ENCODE measurements around the gene RNASE7. TPM values are rescaled to one million over a fixed set of nuclear protein-coding genes. Genes with fewer than 3 reads are reported as not detected.
A peak's percentile ranks its signal among the peaks of the same experiment; 100 is the strongest.

RNASE7 gene
- polyA plus RNA-seq, 1 of the 3 experiments (the other 2 are of a cell fraction) = not detected

DNA sequence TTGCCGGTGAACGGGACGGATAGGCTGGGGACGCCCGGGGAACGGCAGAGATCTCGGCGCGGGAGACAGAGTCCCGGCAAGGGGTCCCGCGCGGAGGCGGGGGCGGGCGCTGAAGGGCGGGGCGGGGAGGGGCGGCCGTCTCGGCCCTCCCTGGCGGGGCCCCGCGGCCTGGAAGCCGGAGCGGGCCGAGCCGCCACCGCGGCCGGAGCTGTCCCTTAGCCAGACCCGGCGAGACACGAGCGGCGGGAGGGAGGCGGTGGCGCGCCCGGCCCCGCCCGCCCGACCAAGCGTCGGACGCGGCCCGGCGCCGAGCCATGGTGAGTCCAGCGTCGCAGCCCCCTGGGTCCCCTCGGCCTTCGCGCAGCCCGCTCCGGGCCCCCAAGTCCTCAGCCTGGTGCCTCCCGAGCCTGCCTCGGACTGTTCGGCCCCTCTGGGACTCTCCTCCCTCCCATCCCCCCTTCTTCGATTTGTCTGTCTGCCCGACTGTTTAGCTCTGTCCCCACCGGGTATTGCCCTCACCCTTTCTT is 28.0 kb downstream of the RNASE7 start, which contains the start of gene ARHGEF40:
TSS of gene ARHGEF40 (plus strand) at position 222 of the 527 bp plus-strand sequence. CDS start at position 315, 93 bp downstream.
- Histone ChIP-seq H3K9me2 (no peaks in the 10 kb centered on the region), H3K9ac (peak within 1 kb of the TSS; percentile 93), H3K4me3 (ENCODE audit: low read depth in 2 of 2, low read length in 1 of 2) (peak within 1 kb of the TSS; percentile 81 to 89), H4K20me1 (ENCODE audit: insufficient read depth) (0 out of 2 replicates have a peak, but pooled peaks cover 8% of the 10 kb centered on the region), H3K9me3 (no peaks in the 10 kb centered on the region), H3K36me3 (replicated peaks in 1 of 2; ENCODE audit: control insufficient read depth in 1 of 2, insufficient read depth in 2 of 2, low read length in 1 of 2) (peaks cover 19 to 27% of the 10 kb centered on the region in 2 experiments), H2AFZ (ENCODE audit: low read depth) (peak within 1 kb of the TSS; percentile 87), H3K4me2 (peak within 1 kb of the TSS; percentile 95), H3K4me1 (ENCODE audit: control insufficient read depth in 1 of 2, insufficient read depth in 2 of 2, low read depth in 1 of 2, low read length in 1 of 2) (peaks cover 22 to 29% of the 10 kb centered on the region in 2 experiments), H3K79me2 (ENCODE audit: insufficient read depth) (peaks cover 49% of the 10 kb centered on the region), H3K27ac (ENCODE audit: low read depth in 2 of 2, low read length in 1 of 2) (peak within 1 kb of the TSS; percentile 98 to 99), H3F3A (replicated peaks; ENCODE audit: insufficient read depth) (peaks cover 30% of the 10 kb centered on the region), H3K27me3 (ENCODE audit: insufficient read depth) (no peaks in the 10 kb centered on the region)
- ChIA-PET POLR2A (interaction anchor here (0.7 to 2.7 kb wide), 7 partner anchors 14 to 728 kb away, joined by 4 to 19 read pairs (median 12); partner anchors contain the start of gene ZNF219), CTCF (interaction anchor here (0.7 to 13.2 kb wide), 12 partner anchors 14 to 73 kb away, joined by 3 to 296 read pairs (median 8); partner anchors contain the start of genes TMEM253 and ZNF219)
- 2% methylated on average over 6 of the region's 63 CpGs for WGBS (ENCODE audit: low lambda C conversion rate)
- peak; percentile 87 for DNase-seq
- TF ChIP-seq TAF1 (IDR thresholded peaks at IDR 0.05; ENCODE audit: borderline replicate concordance, low read depth, low read length) (0 out of 2 replicates have a peak, but pooled peaks have one; percentile 4), JUND (IDR thresholded peaks at IDR 0.05) (no peak)
- TF ChIP-seq, protein P1, sequence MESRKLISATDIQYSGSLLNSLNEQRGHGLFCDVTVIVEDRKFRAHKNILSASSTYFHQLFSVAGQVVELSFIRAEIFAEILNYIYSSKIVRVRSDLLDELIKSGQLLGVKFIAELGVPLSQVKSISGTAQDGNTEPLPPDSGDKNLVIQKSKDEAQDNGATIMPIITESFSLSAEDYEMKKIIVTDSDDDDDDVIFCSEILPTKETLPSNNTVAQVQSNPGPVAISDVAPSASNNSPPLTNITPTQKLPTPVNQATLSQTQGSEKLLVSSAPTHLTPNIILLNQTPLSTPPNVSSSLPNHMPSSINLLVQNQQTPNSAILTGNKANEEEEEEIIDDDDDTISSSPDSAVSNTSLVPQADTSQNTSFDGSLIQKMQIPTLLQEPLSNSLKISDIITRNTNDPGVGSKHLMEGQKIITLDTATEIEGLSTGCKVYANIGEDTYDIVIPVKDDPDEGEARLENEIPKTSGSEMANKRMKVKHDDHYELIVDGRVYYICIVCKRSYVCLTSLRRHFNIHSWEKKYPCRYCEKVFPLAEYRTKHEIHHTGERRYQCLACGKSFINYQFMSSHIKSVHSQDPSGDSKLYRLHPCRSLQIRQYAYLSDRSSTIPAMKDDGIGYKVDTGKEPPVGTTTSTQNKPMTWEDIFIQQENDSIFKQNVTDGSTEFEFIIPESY (IDR thresholded peaks at IDR 0.05; ENCODE audit: borderline replicate concordance, low read depth) = no peak

DNA sequence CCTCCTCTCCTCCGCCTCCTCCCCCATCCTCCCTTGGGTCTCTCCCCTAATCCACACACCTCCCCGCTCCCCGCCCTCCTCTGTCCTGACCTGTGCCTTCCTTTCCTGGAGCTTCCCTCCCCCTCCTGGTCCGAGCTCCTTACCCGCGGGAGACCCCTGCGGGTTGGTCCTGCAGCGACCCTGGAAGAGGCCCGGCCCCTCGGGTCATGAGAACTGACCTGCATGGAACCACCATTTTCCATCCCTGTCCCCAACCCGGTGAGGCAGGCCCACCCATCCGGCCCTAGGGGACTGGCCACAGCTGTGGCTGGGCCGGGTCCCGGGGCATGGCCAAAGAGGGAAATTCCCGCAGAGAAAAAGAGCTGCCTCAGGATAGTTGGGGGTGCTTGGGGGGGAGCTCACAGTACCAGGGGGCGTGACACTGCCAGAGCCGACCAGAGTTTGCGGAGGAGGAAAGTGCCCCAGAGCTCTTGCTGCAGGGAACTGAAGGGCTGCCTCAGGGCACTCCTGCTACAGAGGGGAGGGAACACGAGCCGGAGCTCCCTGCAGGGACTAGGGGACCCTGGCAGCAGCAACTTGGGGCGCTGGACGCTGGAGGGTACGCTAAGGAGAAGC is 28.6 kb downstream of the RNASE7 start:
- Histone ChIP-seq H3K4me2 (peak overlapping the region; percentile 95), H4K20me1 (ENCODE audit: insufficient read depth) (0 out of 2 replicates have a peak, but pooled peaks cover 8% of the 10 kb centered on the region), H3K27ac (ENCODE audit: low read depth in 2 of 2, low read length in 1 of 2) (peak overlapping the region; percentile 98 to 99), H3K79me2 (ENCODE audit: insufficient read depth) (peaks cover 51% of the 10 kb centered on the region), H2AFZ (ENCODE audit: low read depth) (peak overlapping the region; percentile 39; the same call in 1 of the 2 replicates), H3K27me3 (ENCODE audit: insufficient read depth) (no peaks in the 10 kb centered on the region), H3K4me3 (ENCODE audit: low read depth in 2 of 2, low read length in 1 of 2) (peak overlapping the region; percentile 81 to 89), H3F3A (replicated peaks; ENCODE audit: insufficient read depth) (peaks cover 30% of the 10 kb centered on the region), H3K4me1 (ENCODE audit: control insufficient read depth in 1 of 2, insufficient read depth in 2 of 2, low read depth in 1 of 2, low read length in 1 of 2) (peaks cover 22 to 33% of the 10 kb centered on the region in 2 experiments), H3K9me2 (no peaks in the 10 kb centered on the region), H3K36me3 (replicated peaks in 1 of 2; ENCODE audit: control insufficient read depth in 1 of 2, insufficient read depth in 2 of 2, low read length in 1 of 2) (peaks cover 22 to 32% of the 10 kb centered on the region in 2 experiments), H3K9me3 (no peaks in the 10 kb centered on the region), H3K9ac (peak overlapping the region; percentile 93)
- POLR2A ChIA-PET = interaction anchor here (0.7 to 2.7 kb wide), 12 partner anchors 9 to 728 kb away, joined by 3 to 19 read pairs (median 8); partner anchors contain the start of genes PARP2, TMEM253 and ZNF219
- DNase-seq = peak; percentile 71
- no peak for TF ChIP-seq MXI1 (IDR thresholded peaks at IDR 0.05; ENCODE audit: low read depth, low read length)
- no peak for TF ChIP-seq TEAD4 (IDR thresholded peaks at IDR 0.05; ENCODE audit: borderline replicate concordance, insufficient read depth)
- no peak for TF ChIP-seq CHD2 (IDR thresholded peaks at IDR 0.05; ENCODE audit: low read length, partially characterized antibody)
- no peak for TF ChIP-seq RFX5 (IDR thresholded peaks at IDR 0.05; ENCODE audit: low read length)
- TF ChIP-seq REST (IDR thresholded peaks at IDR 0.05; ENCODE audit: low read depth, low read length) = no peak
- peak; percentile 58; the same call in 1 of the 2 replicates for TF ChIP-seq SIN3A (IDR thresholded peaks at IDR 0.05; ENCODE audit: borderline replicate concordance, low read depth, low read length)
- CTCF ChIA-PET = interaction anchor here (0.7 to 13.2 kb wide), 17 partner anchors 12 to 100 kb away, joined by 3 to 296 read pairs (median 5); partner anchors contain the start of genes TMEM253, TPPP2 and ZNF219
- WGBS (ENCODE audit: low lambda C conversion rate) = 1% methylated on average over 20 of the region's 23 CpGs
